GM21515 (cell line): Measurements from ENCODE around the gene ACSM6.
"Not testable (repeated sequence)": the region's sequence is repeated elsewhere in the genome, so short reads cannot be mapped to it uniquely, and the experiment has no call there.

ENCODE experiments used
- ATAC-seq: cut with Tn5 transposase; IDR thresholded peaks from one replicate; pipeline ENCODE4 v1.9.1; 2021; ENCODE audit not compliant: unreplicated experiment

The ACSM6 gene, protein sequence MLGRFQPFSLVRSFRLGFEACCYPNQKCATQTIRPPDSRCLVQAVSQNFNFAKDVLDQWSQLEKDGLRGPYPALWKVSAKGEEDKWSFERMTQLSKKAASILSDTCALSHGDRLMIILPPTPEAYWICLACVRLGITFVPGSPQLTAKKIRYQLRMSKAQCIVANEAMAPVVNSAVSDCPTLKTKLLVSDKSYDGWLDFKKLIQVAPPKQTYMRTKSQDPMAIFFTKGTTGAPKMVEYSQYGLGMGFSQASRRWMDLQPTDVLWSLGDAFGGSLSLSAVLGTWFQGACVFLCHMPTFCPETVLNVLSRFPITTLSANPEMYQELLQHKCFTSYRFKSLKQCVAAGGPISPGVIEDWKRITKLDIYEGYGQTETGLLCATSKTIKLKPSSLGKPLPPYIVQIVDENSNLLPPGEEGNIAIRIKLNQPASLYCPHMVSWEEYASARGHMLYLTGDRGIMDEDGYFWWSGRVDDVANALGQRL

DNA sequence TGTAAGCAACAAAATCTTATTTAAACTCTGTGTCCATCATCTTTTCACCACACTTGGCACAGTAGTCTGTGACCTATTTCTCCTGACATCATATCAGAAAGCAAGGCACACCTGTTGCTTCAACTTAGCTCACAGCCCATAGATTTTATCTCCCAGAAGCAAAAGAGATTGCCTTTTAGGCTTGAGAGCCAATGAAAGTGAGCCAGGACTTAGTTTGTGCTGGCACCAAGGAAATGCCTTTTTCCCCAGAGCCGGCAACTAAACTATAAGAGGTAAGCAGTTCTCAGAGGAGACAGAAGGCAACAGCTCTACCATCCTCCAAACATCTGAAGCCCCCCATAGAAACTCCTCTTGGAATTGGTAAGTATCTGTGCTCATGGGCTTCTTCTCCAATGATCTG lies at the start of gene ACSM6:
TSS of gene ACSM6 (plus strand) at position 295 of the 400 bp plus-strand sequence. CDS start 248 bp downstream, outside the sequence.
- no peak for ATAC-seq

GRCh38 chr10:95168694-95169093 lies 25.3 kb upstream of the ACSM6 start:
- ATAC-seq = no peak

GRCh38 chr10:95169522-95169921 lies 24.5 kb upstream of the ACSM6 start:
- no peak for ATAC-seq

GRCh38 chr10:95170790-95171189 lies 23.2 kb upstream of the ACSM6 start:
- no peak for ATAC-seq

DNA sequence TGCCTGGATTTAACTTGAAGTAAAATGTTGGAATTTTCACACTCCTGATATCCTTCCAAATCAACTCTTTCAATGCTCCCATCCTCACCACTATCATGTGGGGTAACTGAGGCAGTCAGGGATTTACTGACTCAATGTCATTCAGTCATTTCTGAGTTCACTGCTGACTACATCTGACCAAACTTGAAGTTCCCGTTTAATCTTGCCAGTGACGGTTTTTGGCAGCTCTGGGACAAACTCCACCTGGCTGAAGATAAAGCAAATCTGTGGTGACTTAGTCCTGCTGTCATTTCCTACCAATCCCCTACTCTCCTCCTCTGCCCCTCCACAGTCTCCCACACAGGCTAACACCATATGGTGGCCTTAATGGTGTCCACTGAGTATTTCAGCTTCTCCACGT lies 22.7 kb upstream of the ACSM6 start:
- ATAC-seq = no peak

- ATAC-seq = no peak
These were observed 21.2 kb upstream of the ACSM6 start for GRCh38 chr10:95172851-95173250.

- no peak for ATAC-seq
These were observed 17.9 kb upstream of the ACSM6 start for GRCh38 chr10:95176101-95176500.

GRCh38 chr10:95177429-95177828 lies 16.6 kb upstream of the ACSM6 start:
- ATAC-seq = no peak

GRCh38 chr10:95178266-95178665 lies 15.8 kb upstream of the ACSM6 start:
- ATAC-seq = no peak

DNA sequence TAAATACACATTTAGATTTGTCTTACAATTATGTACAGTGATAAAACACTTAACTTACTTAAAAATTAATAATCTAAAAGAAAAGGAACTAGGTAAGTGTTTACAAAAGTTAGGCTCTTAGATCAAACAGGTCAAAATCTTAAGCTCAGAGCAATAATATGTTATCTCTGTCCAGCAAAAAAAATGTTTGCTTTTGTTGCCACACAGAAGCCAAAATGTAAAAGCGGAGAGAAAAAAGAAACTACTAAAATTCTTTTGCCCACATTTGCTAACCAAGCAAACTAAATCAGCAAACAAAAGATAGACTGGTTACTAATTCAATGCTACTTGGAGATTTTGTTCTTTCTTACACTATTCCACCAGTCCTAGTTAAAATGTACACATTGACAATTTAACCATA lies 15.2 kb upstream of the ACSM6 start:
- no peak for ATAC-seq

- no peak for ATAC-seq
These were observed 12.3 kb upstream of the ACSM6 start for GRCh38 chr10:95181726-95182125.

DNA sequence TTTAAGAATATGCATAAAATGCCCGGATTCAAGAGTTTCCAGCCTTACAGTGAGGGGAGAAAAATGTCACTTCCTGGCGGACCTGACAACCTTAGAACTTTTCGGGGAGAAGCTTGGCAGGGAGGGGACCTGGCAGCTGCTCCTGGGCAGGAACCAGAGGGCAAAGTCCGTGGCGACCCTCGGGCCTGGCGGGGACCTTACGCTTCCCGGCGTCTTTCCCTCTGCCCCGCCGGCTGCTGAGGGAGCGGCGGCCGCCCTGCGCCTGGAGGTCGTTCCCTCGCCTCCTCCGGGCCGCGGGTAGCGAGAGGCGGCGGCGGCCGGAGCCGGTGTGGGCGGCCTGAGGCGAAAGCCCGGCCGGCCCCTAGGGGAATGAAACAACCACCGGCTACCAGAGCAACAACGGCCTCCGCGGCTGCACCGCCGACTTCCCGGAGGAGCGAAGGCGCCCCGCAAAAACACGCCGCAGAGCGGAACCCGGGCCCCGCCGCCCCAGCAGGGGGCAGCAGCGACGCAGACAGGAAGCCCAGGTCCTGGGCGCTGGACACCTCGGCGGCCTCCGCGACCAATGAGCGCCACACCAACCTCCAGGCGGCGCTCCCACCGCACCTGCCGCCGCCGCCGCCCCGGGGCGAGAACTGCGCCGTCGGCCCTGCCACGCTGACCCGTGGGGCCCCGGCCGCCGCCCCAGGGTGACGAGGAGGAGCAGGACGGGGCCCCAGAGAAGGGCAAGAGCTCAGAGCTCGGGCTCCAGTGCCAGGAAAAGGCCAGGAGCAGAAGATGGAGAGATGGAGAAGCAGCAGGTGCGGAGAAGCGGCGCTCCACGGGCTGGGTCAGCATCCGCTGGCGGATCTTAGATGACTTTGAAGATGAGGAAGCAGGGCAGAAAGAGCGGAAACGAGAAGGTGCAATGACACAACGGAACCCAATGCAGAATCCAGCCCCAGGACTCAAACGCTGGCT lies 10.5 kb upstream of the ACSM6 start:
- peak; percentile 97 for ATAC-seq

GRCh38 chr10:95187617-95188016 lies 6.4 kb upstream of the ACSM6 start:
- no peak for ATAC-seq

- ATAC-seq = no peak
These were observed 5.4 kb upstream of the ACSM6 start for GRCh38 chr10:95188593-95188992.

- no peak for ATAC-seq
These were observed 2.0 kb downstream of the ACSM6 start for GRCh38 chr10:95196046-95196445.

DNA sequence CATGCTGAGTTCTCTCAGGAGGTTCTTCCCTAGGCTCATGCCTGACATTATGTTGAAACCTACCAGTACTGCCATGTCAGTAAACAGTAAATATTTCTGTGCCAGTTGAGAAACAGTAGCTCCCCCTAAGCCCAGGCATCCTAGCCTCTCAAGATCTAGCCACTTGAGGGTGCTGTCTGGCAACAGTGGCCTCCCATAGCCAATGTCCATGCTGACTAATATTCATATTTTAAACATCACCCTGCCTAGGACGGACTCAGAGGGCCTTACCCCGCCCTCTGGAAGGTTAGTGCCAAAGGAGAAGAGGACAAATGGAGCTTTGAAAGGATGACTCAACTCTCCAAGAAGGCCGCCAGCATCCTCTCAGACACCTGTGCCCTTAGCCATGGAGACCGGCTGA lies 7.7 kb downstream of the ACSM6 start:
- no peak for ATAC-seq

GRCh38 chr10:95202865-95203264 lies 8.8 kb downstream of the ACSM6 start:
- ATAC-seq = not testable (repeated sequence)

DNA sequence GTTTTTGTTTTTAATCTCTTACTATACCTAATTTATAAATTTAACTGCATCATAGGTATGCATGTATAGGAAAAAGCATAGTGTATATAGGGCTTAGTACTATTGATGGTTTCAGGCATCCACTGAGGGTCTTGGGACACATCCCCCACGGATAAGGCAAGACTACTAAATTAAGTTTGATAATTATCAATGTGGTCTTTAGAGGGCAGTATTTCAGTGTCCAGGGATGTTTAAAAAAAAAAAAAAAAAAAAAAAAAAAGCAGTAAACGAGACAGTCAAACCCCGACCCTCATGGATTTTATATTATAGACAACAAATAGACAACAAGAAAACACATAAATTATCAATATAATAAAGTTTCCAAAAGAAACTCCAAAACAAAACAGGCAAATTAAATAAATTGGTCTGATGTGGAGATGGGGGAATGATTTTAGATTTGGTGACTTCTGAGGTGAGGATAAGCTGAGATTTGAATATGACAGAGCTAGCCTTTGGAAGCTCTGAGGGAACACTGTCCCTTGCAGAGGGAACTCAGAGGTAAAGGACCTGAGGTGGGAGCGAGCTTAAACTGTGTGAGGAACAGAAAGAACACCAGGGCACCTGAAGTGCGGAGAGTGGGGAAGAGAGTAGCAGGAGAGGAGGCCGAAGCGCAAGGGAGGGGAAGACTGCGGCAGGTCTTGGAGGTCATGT lies 14.8 kb downstream of the ACSM6 start:
- ATAC-seq = no peak

DNA sequence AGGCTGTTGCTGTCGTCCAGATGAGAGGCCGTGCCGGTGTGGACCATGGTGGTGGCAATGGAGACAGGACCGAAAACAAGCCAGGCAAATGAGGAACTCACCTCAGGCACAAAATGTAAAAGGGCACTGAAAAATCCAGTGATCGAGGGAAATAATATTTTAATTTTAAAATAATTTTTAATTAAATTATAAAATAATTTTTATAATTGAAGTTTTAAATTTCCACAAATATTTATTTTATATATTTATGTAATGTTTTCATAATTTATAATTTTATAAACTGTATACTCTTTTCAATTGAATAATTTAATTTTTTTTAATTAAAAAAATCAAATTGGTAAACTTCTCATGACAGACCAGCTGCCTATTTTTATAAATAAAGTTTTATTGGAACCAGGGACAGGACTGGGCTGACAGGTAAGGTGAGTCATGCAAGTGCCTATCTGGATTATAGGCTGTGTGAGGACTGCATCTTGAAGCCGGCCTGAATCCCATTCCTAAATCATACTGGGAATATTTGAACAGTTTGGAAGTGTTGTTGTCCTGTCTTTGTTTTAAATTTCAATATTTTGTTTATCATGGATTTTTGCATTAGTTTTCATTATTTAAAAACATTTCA lies 15.6 kb downstream of the ACSM6 start:
- no peak for ATAC-seq

- no peak for ATAC-seq
These were observed 17.7 kb downstream of the ACSM6 start for GRCh38 chr10:95211606-95212279.
